Keratinocyte (primary cell): ENCODE measurements around the gene SEC24D.

Experiments used
- EZH2 ChIP-seq: IDR thresholded peaks from one replicate; pipeline ENCODE4 v1.6.1; 2012; ENCODE audit warnings: inconsistent platforms, mild to moderate bottlenecking, low read length, moderate library complexity
- TF ChIP-seq, protein P1 (sequence below), 3 experiments: IDR thresholded peaks in 1 of 3; conservative IDR thresholded peaks in 1 of 3; optimal IDR thresholded peaks in 1 of 3; 2 replicates in 2 of 3; 3 replicates in 1 of 3; pipeline versions ENCODE3 to v1.5.1; 2011; ENCODE audit warnings: low read length in 3 of 3, mild to moderate bottlenecking in 3 of 3, moderate library complexity in 2 of 3, control low read depth in 1 of 3, inconsistent platforms in 1 of 3; ENCODE audit not compliant: insufficient read depth in 2 of 3; ENCODE audit errors: extremely low read depth in 1 of 3

DNA sequence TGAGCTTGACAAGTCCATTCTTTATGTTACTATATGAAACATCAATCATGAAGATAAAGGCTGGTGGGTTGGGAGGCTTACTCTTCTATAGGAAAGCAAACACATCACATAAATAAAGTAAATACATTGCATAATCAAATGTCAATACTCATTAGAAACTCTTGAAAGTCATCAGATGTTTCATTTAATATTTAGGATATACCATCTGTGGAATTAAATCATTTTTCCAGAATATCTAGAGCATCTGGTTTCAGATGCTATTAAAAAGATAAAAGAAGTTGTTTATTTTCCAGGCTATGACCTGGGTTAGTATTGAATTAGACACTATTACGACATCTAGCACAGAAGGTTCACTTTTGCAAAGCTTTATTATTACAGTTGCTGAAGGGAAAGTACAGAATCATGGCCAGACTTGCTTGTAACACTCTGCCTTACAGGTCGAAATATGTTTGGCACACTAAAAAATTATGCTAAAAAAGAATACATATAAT lies 78.1 kb downstream of the SEC24D start:
- TF ChIP-seq, protein P1, sequence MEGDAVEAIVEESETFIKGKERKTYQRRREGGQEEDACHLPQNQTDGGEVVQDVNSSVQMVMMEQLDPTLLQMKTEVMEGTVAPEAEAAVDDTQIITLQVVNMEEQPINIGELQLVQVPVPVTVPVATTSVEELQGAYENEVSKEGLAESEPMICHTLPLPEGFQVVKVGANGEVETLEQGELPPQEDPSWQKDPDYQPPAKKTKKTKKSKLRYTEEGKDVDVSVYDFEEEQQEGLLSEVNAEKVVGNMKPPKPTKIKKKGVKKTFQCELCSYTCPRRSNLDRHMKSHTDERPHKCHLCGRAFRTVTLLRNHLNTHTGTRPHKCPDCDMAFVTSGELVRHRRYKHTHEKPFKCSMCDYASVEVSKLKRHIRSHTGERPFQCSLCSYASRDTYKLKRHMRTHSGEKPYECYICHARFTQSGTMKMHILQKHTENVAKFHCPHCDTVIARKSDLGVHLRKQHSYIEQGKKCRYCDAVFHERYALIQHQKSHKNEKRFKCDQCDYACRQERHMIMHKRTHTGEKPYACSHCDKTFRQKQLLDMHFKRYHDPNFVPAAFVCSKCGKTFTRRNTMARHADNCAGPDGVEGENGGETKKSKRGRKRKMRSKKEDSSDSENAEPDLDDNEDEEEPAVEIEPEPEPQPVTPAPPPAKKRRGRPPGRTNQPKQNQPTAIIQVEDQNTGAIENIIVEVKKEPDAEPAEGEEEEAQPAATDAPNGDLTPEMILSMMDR (optimal IDR thresholded peaks at IDR 0.05 in 1 of 3, IDR thresholded peaks at IDR 0.05 in 1 of 3, conservative IDR thresholded peaks at IDR 0.05 in 1 of 3; ENCODE audit: extremely low read depth in 1 of 3, insufficient read depth in 2 of 3, low read length in 3 of 3): no peak
- TF ChIP-seq EZH2: no peak
